GM12878 (cell line): ENCODE results near the gene NKX1-2. TPM values are rescaled to one million over a fixed set of nuclear protein-coding genes. Genes with fewer than 3 reads are reported as not detected.
A peak's percentile ranks its signal among the peaks of the same experiment; 100 is the strongest.

ENCODE experiments used
- CBX3 ChIP-seq: fragments of 200-600 bp; sonication (generic); IDR thresholded peaks from 2 replicates; pipeline ENCODE4 v1.6.1; 2016; ENCODE audit warnings: low read depth, borderline replicate concordance
- CBX5 ChIP-seq: sonication (generic); IDR thresholded peaks from 2 replicates; pipeline ENCODE4 v1.6.1; 2016; ENCODE audit warnings: low read depth, moderate library complexity, mild to moderate bottlenecking, inconsistent platforms
- CHD1 ChIP-seq: IDR thresholded peaks from 2 replicates; pipeline ENCODE4 v1.6.1; 2012; ENCODE audit warnings: low read depth, low read length, improper control_type of control experiment
- CHD2 ChIP-seq: IDR thresholded peaks from 2 replicates; pipeline ENCODE4 v1.6.1; 2011; ENCODE audit warnings: low read depth, low read length, improper control_type of control experiment, borderline replicate concordance
- FOXM1 ChIP-seq: IDR thresholded peaks from 2 replicates; pipeline ENCODE4 v1.6.1; 2012; ENCODE audit warnings: low read depth, mild to moderate bottlenecking, inconsistent platforms, low read length, moderate library complexity
- IKZF1 ChIP-seq: fragments of 450-650 bp; conservative IDR thresholded peaks from 2 replicates; pipeline ENCODE4 v1.6.1; 2017; ENCODE audit warnings: antibody characterized with exemption, mild to moderate bottlenecking
- LARP7 ChIP-seq: fragments of 450-650 bp; IDR thresholded peaks from 2 replicates; pipeline ENCODE4 v1.6.1; 2017; ENCODE audit warnings: mild to moderate bottlenecking
- MTA2 ChIP-seq: fragments of 450-650 bp; IDR thresholded peaks from 2 replicates; pipeline ENCODE4 v1.6.1; 2016; ENCODE audit warnings: low read depth, mild to moderate bottlenecking, moderate library complexity
- MTA3 ChIP-seq: IDR thresholded peaks from 2 replicates; pipeline ENCODE4 v1.6.1; 2012; ENCODE audit warnings: low read length, inconsistent platforms, borderline replicate concordance
- MYB ChIP-seq: fragments of 150-350 bp; IDR thresholded peaks from 2 replicates; pipeline ENCODE4 v1.6.1; 2014; ENCODE audit warnings: mild to moderate bottlenecking, low read depth, low read length, borderline replicate concordance
- NFIC ChIP-seq: IDR thresholded peaks from 2 replicates; pipeline ENCODE4 v1.6.1; 2012; ENCODE audit warnings: low read depth, mild to moderate bottlenecking, inconsistent platforms, low read length, moderate library complexity
- NR2C1 ChIP-seq: fragments of 450-650 bp; IDR thresholded peaks from 2 replicates; pipeline ENCODE4 v1.6.1; 2017; ENCODE audit warnings: antibody characterized with exemption, mild to moderate bottlenecking, moderate library complexity
- RBBP5 ChIP-seq: fragments of 200-600 bp; sonication (generic); conservative IDR thresholded peaks from 2 replicates; pipeline ENCODE4 v1.6.1; 2016
- RFX5 ChIP-seq: IDR thresholded peaks from 2 replicates; pipeline ENCODE4 v1.6.1; 2011; ENCODE audit warnings: low read depth, low read length, improper control_type of control experiment
- SMAD1 ChIP-seq: fragments of 450-650 bp; IDR thresholded peaks from 2 replicates; pipeline ENCODE4 v1.6.1; 2018; ENCODE audit warnings: mild to moderate bottlenecking, low read depth; ENCODE audit not compliant: partially characterized antibody
- SREBF1 ChIP-seq: IDR thresholded peaks from 2 replicates; pipeline ENCODE4 v1.6.1; 2012; ENCODE audit warnings: mild to moderate bottlenecking, low read length
- SUPT20H ChIP-seq: IDR thresholded peaks from 2 replicates; pipeline ENCODE4 v1.6.1; 2011; ENCODE audit warnings: low read depth, mild to moderate bottlenecking, low read length, moderate library complexity, borderline replicate concordance; ENCODE audit not compliant: control insufficient read depth
- polyA plus RNA-seq, 11 experiments: library from polyadenylated mRNA; depleted of rRNA in 4 of 11; unstranded in 6 of 11; stranded (reverse) in 5 of 11; fragments of >200 nt; fragmentation: Nextera tagmentation in 4 of 11; fragmentation: Illumina TruSeq in 1 of 11; extraction: Ambion mirVana in 4 of 11; extraction: Trizol in 1 of 11; gene quantifications; 1 replicate in 1 of 11; 2 replicates in 10 of 11; pipeline versions ENCODE4 v1.2.1 to v1.2.3, GENCODE V29; 2011 to 2016; ENCODE audit warnings: inconsistent platforms in 2 of 11, missing spikeins in 2 of 11, low read depth in 1 of 11
- total RNA-seq, 4 experiments: library from RNA; depleted of rRNA in 3 of 4; stranded (reverse); fragments of >200 nt in 3 of 4; fragmentation: Illumina TruSeq in 1 of 4; extraction: Trizol in 1 of 4; gene quantifications; 2 replicates each; pipeline versions ENCODE4 v1.2.1 to v1.2.3, GENCODE V29; 2013 to 2021
- TF ChIP-seq, protein P1 (sequence below): fragments of 450-650 bp; IDR thresholded peaks from 2 replicates; pipeline ENCODE4 v1.6.1; 2017; ENCODE audit warnings: mild to moderate bottlenecking
- TF ChIP-seq, protein P2 (sequence below): IDR thresholded peaks from 2 replicates; pipeline ENCODE4 v1.6.1; 2011; ENCODE audit warnings: borderline replicate concordance, low read depth, mild to moderate bottlenecking, moderate library complexity, low read length; ENCODE audit not compliant: insufficient read depth, poor library complexity, severe bottlenecking
- TF ChIP-seq, protein P3 (sequence below): IDR thresholded peaks from 2 replicates; pipeline ENCODE4 v1.6.1; 2012; ENCODE audit warnings: low read depth, low read length, improper control_type of control experiment
- TF ChIP-seq, protein P4 (sequence below): fragments of 450-650 bp; IDR thresholded peaks from 2 replicates; pipeline ENCODE4 v1.6.1; 2016; ENCODE audit warnings: mild to moderate bottlenecking, moderate library complexity, borderline replicate concordance
- TF ChIP-seq, protein P5 (sequence below): IDR thresholded peaks from 2 replicates; pipeline ENCODE4 v1.6.1; 2011; ENCODE audit warnings: borderline replicate concordance, low read depth, mild to moderate bottlenecking, moderate library complexity, mixed read lengths, low read length; ENCODE audit not compliant: insufficient read depth; ENCODE audit errors: extremely low read length

NKX1-2 gene
- total and polyA plus RNA-seq, 10 of the 15 experiments (the other 5 are each of a cell fraction or from before 2014, with no cell fraction given): not detected

DNA sequence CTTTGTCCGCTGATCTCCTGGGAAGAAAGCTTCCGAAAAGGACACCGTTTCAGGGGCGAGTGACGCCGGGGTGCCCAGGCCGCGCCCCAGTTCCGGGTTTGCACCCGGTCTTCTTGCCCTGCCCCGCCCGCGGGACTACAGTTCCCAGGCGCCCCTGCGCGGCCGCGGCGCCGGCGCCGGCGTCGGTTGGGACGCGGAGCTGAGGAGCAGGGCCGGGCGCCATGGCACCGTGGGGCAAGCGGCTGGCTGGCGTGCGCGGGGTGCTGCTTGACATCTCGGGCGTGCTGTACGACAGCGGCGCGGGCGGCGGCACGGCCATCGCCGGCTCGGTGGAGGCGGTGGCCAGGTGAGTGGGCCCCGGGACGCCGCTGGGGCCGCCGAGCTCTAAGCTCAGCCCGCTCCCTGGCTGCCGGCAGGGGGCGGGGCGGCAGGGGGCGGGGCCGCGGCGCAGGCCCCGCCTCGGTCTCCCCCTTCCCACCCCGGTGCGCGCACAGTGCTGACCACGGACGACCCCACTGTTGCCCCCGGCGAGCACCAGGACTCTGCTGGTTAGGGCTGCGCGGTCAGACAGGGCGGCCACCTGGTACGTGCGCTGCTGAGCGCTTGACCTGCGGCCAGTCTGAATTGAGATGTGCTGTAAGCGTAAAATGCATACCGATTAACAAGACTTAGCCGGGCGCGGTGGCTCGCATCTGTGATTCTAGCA, 12.0 kb upstream of the NKX1-2 start, which contains the start of gene LHPP (continued):
- TF ChIP-seq, protein P1, sequence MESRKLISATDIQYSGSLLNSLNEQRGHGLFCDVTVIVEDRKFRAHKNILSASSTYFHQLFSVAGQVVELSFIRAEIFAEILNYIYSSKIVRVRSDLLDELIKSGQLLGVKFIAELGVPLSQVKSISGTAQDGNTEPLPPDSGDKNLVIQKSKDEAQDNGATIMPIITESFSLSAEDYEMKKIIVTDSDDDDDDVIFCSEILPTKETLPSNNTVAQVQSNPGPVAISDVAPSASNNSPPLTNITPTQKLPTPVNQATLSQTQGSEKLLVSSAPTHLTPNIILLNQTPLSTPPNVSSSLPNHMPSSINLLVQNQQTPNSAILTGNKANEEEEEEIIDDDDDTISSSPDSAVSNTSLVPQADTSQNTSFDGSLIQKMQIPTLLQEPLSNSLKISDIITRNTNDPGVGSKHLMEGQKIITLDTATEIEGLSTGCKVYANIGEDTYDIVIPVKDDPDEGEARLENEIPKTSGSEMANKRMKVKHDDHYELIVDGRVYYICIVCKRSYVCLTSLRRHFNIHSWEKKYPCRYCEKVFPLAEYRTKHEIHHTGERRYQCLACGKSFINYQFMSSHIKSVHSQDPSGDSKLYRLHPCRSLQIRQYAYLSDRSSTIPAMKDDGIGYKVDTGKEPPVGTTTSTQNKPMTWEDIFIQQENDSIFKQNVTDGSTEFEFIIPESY: no peak
- TF ChIP-seq CBX5: no peak
- no peak for TF ChIP-seq NFIC
- TF ChIP-seq LARP7: peak; percentile 95
- no peak for TF ChIP-seq RFX5
- TF ChIP-seq MTA2: no peak
- TF ChIP-seq FOXM1: no peak
- TF ChIP-seq CHD2: no peak
- TF ChIP-seq RBBP5: no peak
- TF ChIP-seq, protein P2, sequence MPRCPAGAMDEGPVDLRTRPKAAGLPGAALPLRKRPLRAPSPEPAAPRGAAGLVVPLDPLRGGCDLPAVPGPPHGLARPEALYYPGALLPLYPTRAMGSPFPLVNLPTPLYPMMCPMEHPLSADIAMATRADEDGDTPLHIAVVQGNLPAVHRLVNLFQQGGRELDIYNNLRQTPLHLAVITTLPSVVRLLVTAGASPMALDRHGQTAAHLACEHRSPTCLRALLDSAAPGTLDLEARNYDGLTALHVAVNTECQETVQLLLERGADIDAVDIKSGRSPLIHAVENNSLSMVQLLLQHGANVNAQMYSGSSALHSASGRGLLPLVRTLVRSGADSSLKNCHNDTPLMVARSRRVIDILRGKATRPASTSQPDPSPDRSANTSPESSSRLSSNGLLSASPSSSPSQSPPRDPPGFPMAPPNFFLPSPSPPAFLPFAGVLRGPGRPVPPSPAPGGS: no peak
- TF ChIP-seq, protein P3, sequence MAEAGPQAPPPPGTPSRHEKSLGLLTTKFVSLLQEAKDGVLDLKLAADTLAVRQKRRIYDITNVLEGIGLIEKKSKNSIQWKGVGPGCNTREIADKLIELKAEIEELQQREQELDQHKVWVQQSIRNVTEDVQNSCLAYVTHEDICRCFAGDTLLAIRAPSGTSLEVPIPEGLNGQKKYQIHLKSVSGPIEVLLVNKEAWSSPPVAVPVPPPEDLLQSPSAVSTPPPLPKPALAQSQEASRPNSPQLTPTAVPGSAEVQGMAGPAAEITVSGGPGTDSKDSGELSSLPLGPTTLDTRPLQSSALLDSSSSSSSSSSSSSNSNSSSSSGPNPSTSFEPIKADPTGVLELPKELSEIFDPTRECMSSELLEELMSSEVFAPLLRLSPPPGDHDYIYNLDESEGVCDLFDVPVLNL: no peak
- TF ChIP-seq NR2C1: peak; percentile 56
- TF ChIP-seq, protein P4, sequence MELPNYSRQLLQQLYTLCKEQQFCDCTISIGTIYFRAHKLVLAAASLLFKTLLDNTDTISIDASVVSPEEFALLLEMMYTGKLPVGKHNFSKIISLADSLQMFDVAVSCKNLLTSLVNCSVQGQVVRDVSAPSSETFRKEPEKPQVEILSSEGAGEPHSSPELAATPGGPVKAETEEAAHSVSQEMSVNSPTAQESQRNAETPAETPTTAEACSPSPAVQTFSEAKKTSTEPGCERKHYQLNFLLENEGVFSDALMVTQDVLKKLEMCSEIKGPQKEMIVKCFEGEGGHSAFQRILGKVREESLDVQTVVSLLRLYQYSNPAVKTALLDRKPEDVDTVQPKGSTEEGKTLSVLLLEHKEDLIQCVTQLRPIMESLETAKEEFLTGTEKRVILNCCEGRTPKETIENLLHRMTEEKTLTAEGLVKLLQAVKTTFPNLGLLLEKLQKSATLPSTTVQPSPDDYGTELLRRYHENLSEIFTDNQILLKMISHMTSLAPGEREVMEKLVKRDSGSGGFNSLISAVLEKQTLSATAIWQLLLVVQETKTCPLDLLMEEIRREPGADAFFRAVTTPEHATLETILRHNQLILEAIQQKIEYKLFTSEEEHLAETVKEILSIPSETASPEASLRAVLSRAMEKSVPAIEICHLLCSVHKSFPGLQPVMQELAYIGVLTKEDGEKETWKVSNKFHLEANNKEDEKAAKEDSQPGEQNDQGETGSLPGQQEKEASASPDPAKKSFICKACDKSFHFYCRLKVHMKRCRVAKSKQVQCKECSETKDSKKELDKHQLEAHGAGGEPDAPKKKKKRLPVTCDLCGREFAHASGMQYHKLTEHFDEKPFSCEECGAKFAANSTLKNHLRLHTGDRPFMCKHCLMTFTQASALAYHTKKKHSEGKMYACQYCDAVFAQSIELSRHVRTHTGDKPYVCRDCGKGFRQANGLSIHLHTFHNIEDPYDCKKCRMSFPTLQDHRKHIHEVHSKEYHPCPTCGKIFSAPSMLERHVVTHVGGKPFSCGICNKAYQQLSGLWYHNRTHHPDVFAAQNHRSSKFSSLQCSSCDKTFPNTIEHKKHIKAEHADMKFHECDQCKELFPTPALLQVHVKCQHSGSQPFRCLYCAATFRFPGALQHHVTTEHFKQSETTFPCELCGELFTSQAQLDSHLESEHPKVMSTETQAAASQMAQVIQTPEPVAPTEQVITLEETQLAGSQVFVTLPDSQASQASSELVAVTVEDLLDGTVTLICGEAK: no peak
- TF ChIP-seq, protein P5, sequence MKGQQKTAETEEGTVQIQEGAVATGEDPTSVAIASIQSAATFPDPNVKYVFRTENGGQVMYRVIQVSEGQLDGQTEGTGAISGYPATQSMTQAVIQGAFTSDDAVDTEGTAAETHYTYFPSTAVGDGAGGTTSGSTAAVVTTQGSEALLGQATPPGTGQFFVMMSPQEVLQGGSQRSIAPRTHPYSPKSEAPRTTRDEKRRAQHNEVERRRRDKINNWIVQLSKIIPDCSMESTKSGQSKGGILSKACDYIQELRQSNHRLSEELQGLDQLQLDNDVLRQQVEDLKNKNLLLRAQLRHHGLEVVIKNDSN: no peak
- peak; percentile 48 for TF ChIP-seq SREBF1
- no peak for TF ChIP-seq CBX3
- TF ChIP-seq MTA3: no peak
- TF ChIP-seq SUPT20H: no peak
- no peak for TF ChIP-seq SMAD1
- peak; percentile 99 for TF ChIP-seq IKZF1
- no peak for TF ChIP-seq MYB
- no peak for TF ChIP-seq CHD1
